Stimulated activated CD8-positive, alpha-beta memory T cell treated with anti-CD3 and anti-CD28 coated beads, Interleukin-12 subunit alpha, Interleukin-12 subunit beta, amount 100 ng/mL, for 24 hours (primary cell): ENCODE data around the gene PPP4C.

ENCODE experiments used
- DNase-seq: peaks from one replicate; pipeline ENCODE4 v3.0.0-alpha.2; 2020; ENCODE audit errors: extremely low read depth

The PPP4C gene

GRCh38 chr16:30082545-30083090, 6.8 kb downstream of the PPP4C start:
- no peak for DNase-seq

- no peak for DNase-seq
Measured at GRCh38 chr16:30083216-30084055, 7.6 kb downstream of the PPP4C start.

GRCh38 chr16:30084096-30084815, 8.5 kb downstream of the PPP4C start:
- DNase-seq, result no peak

- no peak for DNase-seq
Measured at GRCh38 chr16:30084816-30085159, 9.0 kb downstream of the PPP4C start.

- DNase-seq, result no peak
Measured at GRCh38 chr16:30085247-30085646, 9.5 kb downstream of the PPP4C start.

- no peak for DNase-seq
Measured at GRCh38 chr16:30085820-30086219, 10.0 kb downstream of the PPP4C start.

- no peak for DNase-seq
Measured at GRCh38 chr16:30086291-30087140, 10.7 kb downstream of the PPP4C start.

GRCh38 chr16:30087181-30087898, 11.5 kb downstream of the PPP4C start:
- no peak for DNase-seq

GRCh38 chr16:30088237-30088831, 12.5 kb downstream of the PPP4C start:
- DNase-seq, result no peak

- no peak for DNase-seq
Measured at GRCh38 chr16:30088832-30089624, 13.2 kb downstream of the PPP4C start.

- no peak for DNase-seq
Measured at GRCh38 chr16:30090610-30091331, 15.0 kb downstream of the PPP4C start.

- peak; percentile 84 for DNase-seq
Measured at GRCh38 chr16:30091474-30092372, 15.9 kb downstream of the PPP4C start, which contains the start of gene TBX6. Gene TBX6, minus strand, starts transcription at chr16:30091924. Its CDS starts 731 bp downstream, at chr16:30091193.

- DNase-seq, result no peak
Measured at GRCh38 chr16:30092373-30093010, 16.7 kb downstream of the PPP4C start.

GRCh38 chr16:30094541-30095165, 18.9 kb downstream of the PPP4C start:
- DNase-seq, result no peak

- no peak for DNase-seq
Measured at GRCh38 chr16:30095166-30096078, 19.6 kb downstream of the PPP4C start.
